GM21723 (cell line): Measurements from ENCODE around the gene SLC16A6.
"Not testable (repeated sequence)": the region's sequence is repeated elsewhere in the genome, so short reads cannot be mapped to it uniquely, and the experiment has no call there.

Experiments used
- ATAC-seq: cut with Tn5 transposase; IDR thresholded peaks from one replicate; pipeline ENCODE4 v1.9.1; 2021; ENCODE audit warnings: mild to moderate bottlenecking, moderate library complexity; ENCODE audit not compliant: unreplicated experiment

The SLC16A6 gene

GRCh38 chr17:68225055-68225454 is 65.9 kb downstream of the SLC16A6 start:
- ATAC-seq, result not testable (repeated sequence)

- no peak for ATAC-seq
These were observed 68.3 kb downstream of the SLC16A6 start for GRCh38 chr17:68222606-68223005.

DNA sequence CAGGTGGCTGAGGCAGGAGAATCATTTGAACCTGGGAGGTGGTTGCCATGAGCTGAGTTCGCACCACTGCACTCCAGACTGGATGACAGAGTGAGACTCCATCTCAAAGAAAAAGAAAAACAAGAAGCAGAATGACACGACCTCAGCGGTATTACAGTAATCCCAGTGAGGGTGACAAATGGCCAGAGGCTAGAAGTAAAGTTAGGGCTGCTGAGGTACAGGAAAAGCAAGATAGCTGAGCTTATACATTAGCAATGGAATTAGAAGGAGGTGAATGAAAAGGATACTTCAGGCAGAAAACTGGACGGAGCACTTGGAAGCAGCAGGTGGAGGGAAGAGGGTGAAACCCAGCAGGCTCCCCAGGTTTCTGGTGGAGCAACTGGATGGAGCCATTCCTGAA is 69.1 kb downstream of the SLC16A6 start:
- ATAC-seq, result no peak

- ATAC-seq, result not testable (repeated sequence)
These were observed 70.1 kb downstream of the SLC16A6 start for GRCh38 chr17:68220786-68221185.

DNA sequence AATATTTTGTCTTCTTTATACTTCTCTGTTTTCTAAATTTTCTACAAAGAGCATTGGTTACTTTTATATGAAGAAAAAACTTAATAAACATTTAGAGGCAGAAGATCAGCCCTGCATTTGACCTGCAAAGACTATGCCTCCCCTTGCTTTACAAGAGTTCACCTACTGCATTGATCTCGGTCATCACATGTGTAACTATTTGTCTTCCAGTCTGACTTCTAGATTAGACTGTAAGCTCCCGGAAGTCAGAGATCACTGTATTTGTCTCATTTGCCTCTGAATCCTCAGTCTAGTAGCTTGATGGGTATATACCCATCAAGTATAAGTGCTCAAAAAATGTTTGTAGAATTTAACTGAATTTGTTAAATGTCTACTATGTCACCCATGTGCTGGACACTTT is 70.7 kb downstream of the SLC16A6 start:
- ATAC-seq, result not testable (repeated sequence)

GRCh38 chr17:68219429-68219828 is 71.5 kb downstream of the SLC16A6 start:
- ATAC-seq, result not testable (repeated sequence)
